Hepatocyte (in vitro differentiated cells): Measurements from ENCODE around the gene UBAP2. TPM values are rescaled to one million over a fixed set of nuclear protein-coding genes. Genes with fewer than 3 reads are reported as not detected.

Source experiments
- DNase-seq: peaks from one replicate; pipeline ENCODE4 v3.0.0-alpha.2; 2016; ENCODE audit warnings: low spot score
- H2AFZ ChIP-seq: fragments of 200-600 bp; sonication (generic); 2 replicates; pipeline ENCODE4 v1.6.0; 2016; ENCODE audit warnings: antibody characterized with exemption, mild to moderate bottlenecking
- H3K27ac ChIP-seq: fragments of 200-600 bp; sonication (generic); 2 replicates; pipeline ENCODE4 v1.5.1; 2016; ENCODE audit warnings: mild to moderate bottlenecking
- H3K27me3 ChIP-seq: fragments of 200-600 bp; sonication (generic); 2 replicates; pipeline ENCODE4 v1.6.1; 2016
- H3K36me3 ChIP-seq: fragments of 200-600 bp; sonication (generic); replicated peaks from 2 replicates; pipeline ENCODE4 v1.5.1; 2016; ENCODE audit warnings: low read depth; ENCODE audit not compliant: insufficient read depth
- H3K4me1 ChIP-seq: fragments of 200-600 bp; sonication (generic); 2 replicates; pipeline ENCODE4 v1.5.1; 2016; ENCODE audit warnings: mild to moderate bottlenecking, moderate library complexity; ENCODE audit not compliant: insufficient read depth
- H3K4me2 ChIP-seq: fragments of 200-600 bp; sonication (generic); 2 replicates; pipeline ENCODE4 v1.6.0; 2016
- H3K4me3 ChIP-seq: fragments of 200-600 bp; sonication (generic); 2 replicates; pipeline ENCODE4 v1.5.1; 2016; ENCODE audit warnings: mild to moderate bottlenecking
- H3K79me2 ChIP-seq: fragments of 200-600 bp; sonication (generic); 2 replicates; pipeline ENCODE4 v1.6.0; 2017; ENCODE audit warnings: mild to moderate bottlenecking
- H3K9me2 ChIP-seq: fragments of 200-600 bp; sonication (generic); replicated peaks from 2 replicates; pipeline ENCODE4 v1.6.0; 2017; ENCODE audit warnings: mild to moderate bottlenecking; ENCODE audit not compliant: insufficient read depth
- H3K9me3 ChIP-seq: fragments of 200-600 bp; sonication (generic); 2 replicates; pipeline ENCODE4 v1.5.1; 2016; ENCODE audit warnings: low read depth, mild to moderate bottlenecking
- H4K20me1 ChIP-seq: fragments of 200-600 bp; sonication (generic); 2 replicates; pipeline ENCODE4 v1.6.0; 2016; ENCODE audit warnings: mild to moderate bottlenecking; ENCODE audit not compliant: insufficient read depth, poor library complexity, severe bottlenecking
- EZH2 ChIP-seq: fragments of 200-600 bp; sonication (generic); IDR thresholded peaks from 2 replicates; pipeline ENCODE4 v1.6.1; 2016; ENCODE audit warnings: antibody characterized with exemption, mild to moderate bottlenecking, borderline replicate concordance
- EZH2phosphoT487 ChIP-seq: fragments of 200-600 bp; sonication (generic); IDR thresholded peaks from one replicate; pipeline ENCODE4 v1.6.1; 2018; ENCODE audit warnings: antibody characterized with exemption, mild to moderate bottlenecking, low read depth, moderate library complexity; ENCODE audit not compliant: unreplicated experiment, severe bottlenecking
- WGBS: methylation state at CpG from one replicate; pipeline ENCODE4 v1.1.6; 2016; ENCODE audit warnings: low lambda C conversion rate; ENCODE audit errors: missing lambda C conversion rate; 5-methylcytosine and 5-hydroxymethylcytosine counted together
- polyA plus RNA-seq: library from polyadenylated mRNA; unstranded; fragments of >200 nt; fragmentation: Nextera tagmentation; extraction: Ambion mirVana; gene quantifications from 2 replicates; pipeline ENCODE4 v1.2.1, GENCODE V29; 2016
- total RNA-seq: library from RNA; depleted of rRNA; stranded (reverse); fragments of >200 nt; gene quantifications from 2 replicates; pipeline ENCODE4 v1.2.3, GENCODE V29; 2014
- TF ChIP-seq, protein P1 (sequence below): fragments of 200-600 bp; sonication (generic); IDR thresholded peaks from 2 replicates; pipeline ENCODE4 v1.5.1; 2016; ENCODE audit warnings: antibody characterized with exemption, mild to moderate bottlenecking; ENCODE audit not compliant: poor library complexity

UBAP2 gene
- total and polyA plus RNA-seq, 2 experiments from 2014 or later: 22.4 to 24.9 TPM

DNA sequence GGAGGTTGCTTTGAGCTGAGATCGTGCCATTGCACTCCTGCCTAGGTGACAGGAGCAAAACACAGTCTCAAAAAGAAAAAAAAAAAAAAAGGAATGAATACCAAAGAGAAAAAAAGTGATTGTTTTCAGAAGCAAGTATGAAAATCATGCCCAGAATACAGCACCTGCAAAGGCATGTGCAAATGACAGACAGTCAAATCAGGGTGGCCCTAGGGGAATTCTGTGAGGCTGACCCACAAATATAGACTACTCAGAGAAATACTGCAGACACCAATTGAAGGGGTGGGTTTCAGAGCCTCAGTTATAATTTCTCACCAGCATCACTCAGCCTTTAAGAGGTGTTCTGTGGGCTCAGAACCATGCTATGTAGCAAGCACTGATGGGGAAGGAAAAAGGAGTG, 49.2 kb upstream of the UBAP2 start:
- Histone ChIP-seq H3K79me2 (peaks cover 6% of the 10 kb centered on the region), H3K4me1 (no peaks in the 10 kb centered on the region), H2AFZ (no peak overlapping the region), H4K20me1 (no peaks in the 10 kb centered on the region), H3K4me2 (no peak overlapping the region), H3K27ac (no peak overlapping the region), H3K9me3 (no peaks in the 10 kb centered on the region), H3K4me3 (no peak overlapping the region), H3K36me3 (no peaks in the 10 kb centered on the region), H3K27me3 (no peaks in the 10 kb centered on the region), H3K9me2 (no peaks in the 10 kb centered on the region)
- WGBS: 95% methylated on average over 1 of the region's 1 CpG
- no peak for TF ChIP-seq EZH2phosphoT487
- TF ChIP-seq EZH2: no peak
- TF ChIP-seq, protein P1, sequence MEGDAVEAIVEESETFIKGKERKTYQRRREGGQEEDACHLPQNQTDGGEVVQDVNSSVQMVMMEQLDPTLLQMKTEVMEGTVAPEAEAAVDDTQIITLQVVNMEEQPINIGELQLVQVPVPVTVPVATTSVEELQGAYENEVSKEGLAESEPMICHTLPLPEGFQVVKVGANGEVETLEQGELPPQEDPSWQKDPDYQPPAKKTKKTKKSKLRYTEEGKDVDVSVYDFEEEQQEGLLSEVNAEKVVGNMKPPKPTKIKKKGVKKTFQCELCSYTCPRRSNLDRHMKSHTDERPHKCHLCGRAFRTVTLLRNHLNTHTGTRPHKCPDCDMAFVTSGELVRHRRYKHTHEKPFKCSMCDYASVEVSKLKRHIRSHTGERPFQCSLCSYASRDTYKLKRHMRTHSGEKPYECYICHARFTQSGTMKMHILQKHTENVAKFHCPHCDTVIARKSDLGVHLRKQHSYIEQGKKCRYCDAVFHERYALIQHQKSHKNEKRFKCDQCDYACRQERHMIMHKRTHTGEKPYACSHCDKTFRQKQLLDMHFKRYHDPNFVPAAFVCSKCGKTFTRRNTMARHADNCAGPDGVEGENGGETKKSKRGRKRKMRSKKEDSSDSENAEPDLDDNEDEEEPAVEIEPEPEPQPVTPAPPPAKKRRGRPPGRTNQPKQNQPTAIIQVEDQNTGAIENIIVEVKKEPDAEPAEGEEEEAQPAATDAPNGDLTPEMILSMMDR: no peak
- DNase-seq: no peak

GRCh38 chr9:34096751-34097150, 48.1 kb upstream of the UBAP2 start:
- Histone ChIP-seq H3K4me1 (no peaks in the 10 kb centered on the region), H2AFZ (no peak overlapping the region), H4K20me1 (no peaks in the 10 kb centered on the region), H3K9me2 (no peaks in the 10 kb centered on the region), H3K4me2 (no peak overlapping the region), H3K36me3 (no peaks in the 10 kb centered on the region), H3K4me3 (no peak overlapping the region), H3K27me3 (no peaks in the 10 kb centered on the region), H3K79me2 (peaks cover 6% of the 10 kb centered on the region), H3K9me3 (no peaks in the 10 kb centered on the region), H3K27ac (no peak overlapping the region)
- 97% methylated on average over 4 of the region's 4 CpGs for WGBS
- DNase-seq: no peak
- no peak for TF ChIP-seq EZH2phosphoT487
- TF ChIP-seq, protein P1: no peak
- TF ChIP-seq EZH2: no peak

GRCh38 chr9:34093578-34093977, 44.9 kb upstream of the UBAP2 start:
- Histone ChIP-seq H3K9me2 (no peaks in the 10 kb centered on the region), H3K27ac (no peak overlapping the region), H3K9me3 (no peaks in the 10 kb centered on the region), H2AFZ (no peak overlapping the region), H3K4me1 (no peaks in the 10 kb centered on the region), H3K4me3 (no peak overlapping the region), H3K79me2 (no peaks in the 10 kb centered on the region), H3K4me2 (no peak overlapping the region), H4K20me1 (no peaks in the 10 kb centered on the region), H3K27me3 (no peaks in the 10 kb centered on the region), H3K36me3 (no peaks in the 10 kb centered on the region)
- no peak for DNase-seq
- WGBS: 97% methylated on average over 5 of the region's 5 CpGs
- TF ChIP-seq EZH2 (no peak), EZH2phosphoT487 (no peak)
- TF ChIP-seq, protein P1: no peak

- Histone ChIP-seq H3K27ac (no peak overlapping the region), H3K9me3 (no peaks in the 10 kb centered on the region), H3K4me2 (no peak overlapping the region), H3K4me3 (no peak overlapping the region), H3K27me3 (no peaks in the 10 kb centered on the region), H3K4me1 (no peaks in the 10 kb centered on the region), H2AFZ (no peak overlapping the region), H3K9me2 (no peaks in the 10 kb centered on the region), H3K79me2 (no peaks in the 10 kb centered on the region), H3K36me3 (no peaks in the 10 kb centered on the region), H4K20me1 (no peaks in the 10 kb centered on the region)
- TF ChIP-seq, protein P1: no peak
- TF ChIP-seq EZH2phosphoT487 (no peak), EZH2 (no peak)
- no peak for DNase-seq
- whole genome bisulfite sequencing: 96% methylated on average over 7 of the region's 7 CpGs
These were observed 40.6 kb upstream of the UBAP2 start for GRCh38 chr9:34089311-34089710.
